H1 (cell line): ENCODE data around the gene DDN. TPM values are rescaled to one million over a fixed set of nuclear protein-coding genes. Genes with fewer than 3 reads are reported as not detected.

Experiments
- CBX8 ChIP-seq: fragments of 300-800, 300-1000 bp; sonication (generic); IDR thresholded peaks from 2 replicates; pipeline ENCODE4 v1.7.1; 2016; ENCODE audit warnings: low read depth, low read length, borderline replicate concordance
- CHD1 ChIP-seq: IDR thresholded peaks from 2 replicates; pipeline ENCODE4 v1.6.1; 2012; ENCODE audit warnings: low read depth, low read length, improper control_type of control experiment
- EP300 ChIP-seq, 2 experiments: IDR thresholded peaks; 1 replicate in 1 of 2; 2 replicates in 1 of 2; pipeline ENCODE4 v1.6.1; 2011 to 2012; ENCODE audit warnings: low read depth in 2 of 2, low read length in 2 of 2, mild to moderate bottlenecking in 2 of 2, borderline replicate concordance in 1 of 2, inconsistent platforms in 1 of 2, moderate library complexity in 1 of 2
- RXRA ChIP-seq: IDR thresholded peaks from 2 replicates; pipeline ENCODE4 v1.6.1; 2011; ENCODE audit warnings: low read depth, mild to moderate bottlenecking, low read length, moderate library complexity; ENCODE audit not compliant: insufficient read depth
- SIX5 ChIP-seq: IDR thresholded peaks from 2 replicates; pipeline ENCODE4 v1.6.1; 2011; ENCODE audit warnings: mild to moderate bottlenecking, low read depth, low read length
- SP1 ChIP-seq: IDR thresholded peaks from 2 replicates; pipeline ENCODE4 v1.6.1; 2011; ENCODE audit warnings: low read depth, low read length
- TBP ChIP-seq: IDR thresholded peaks from 2 replicates; pipeline ENCODE4 v1.6.1; 2011; ENCODE audit warnings: low read depth, low read length, improper control_type of control experiment
- polyA plus RNA-seq, 7 experiments: library from polyadenylated mRNA; depleted of rRNA in 3 of 7; stranded (reverse) in 5 of 7; unstranded in 2 of 7; fragments of >200 nt in 5 of 7; fragments of 200-250 nt in 2 of 7; gene quantifications; 1 replicate in 5 of 7; 2 replicates in 1 of 7; 4 replicates in 1 of 7; pipeline versions ENCODE4 v1.2.1 to v1.2.3, GENCODE V29; 2011 to 2013; ENCODE audit warnings: missing spikeins in 2 of 7, mixed read lengths in 2 of 7
- total RNA-seq: library from RNA; stranded (reverse); fragmentation: NEBNext Ultra II Directional; extraction: Animal tissue kit (Norgen Biotek cat#: 25700); gene quantifications from 2 replicates; pipeline ENCODE4 v1.2.1, GENCODE V29; 2021
- TF ChIP-seq, protein P1 (sequence below): fragments of 300-600 bp; sonication (generic); IDR thresholded peaks from 2 replicates; pipeline ENCODE4 v1.7.1; 2012; ENCODE audit warnings: low read length, moderate library complexity, mild to moderate bottlenecking, inconsistent platforms; ENCODE audit not compliant: insufficient replicate concordance
- TF ChIP-seq, protein P2 (sequence below): IDR thresholded peaks from 2 replicates; pipeline ENCODE4 v1.6.1; 2012; ENCODE audit warnings: inconsistent platforms

DDN gene
- total and polyA plus RNA-seq, 2 of the 8 experiments (the other 6 are each of a cell fraction or from before 2014, with no cell fraction given), result 0.14 to 0.30 TPM

DNA sequence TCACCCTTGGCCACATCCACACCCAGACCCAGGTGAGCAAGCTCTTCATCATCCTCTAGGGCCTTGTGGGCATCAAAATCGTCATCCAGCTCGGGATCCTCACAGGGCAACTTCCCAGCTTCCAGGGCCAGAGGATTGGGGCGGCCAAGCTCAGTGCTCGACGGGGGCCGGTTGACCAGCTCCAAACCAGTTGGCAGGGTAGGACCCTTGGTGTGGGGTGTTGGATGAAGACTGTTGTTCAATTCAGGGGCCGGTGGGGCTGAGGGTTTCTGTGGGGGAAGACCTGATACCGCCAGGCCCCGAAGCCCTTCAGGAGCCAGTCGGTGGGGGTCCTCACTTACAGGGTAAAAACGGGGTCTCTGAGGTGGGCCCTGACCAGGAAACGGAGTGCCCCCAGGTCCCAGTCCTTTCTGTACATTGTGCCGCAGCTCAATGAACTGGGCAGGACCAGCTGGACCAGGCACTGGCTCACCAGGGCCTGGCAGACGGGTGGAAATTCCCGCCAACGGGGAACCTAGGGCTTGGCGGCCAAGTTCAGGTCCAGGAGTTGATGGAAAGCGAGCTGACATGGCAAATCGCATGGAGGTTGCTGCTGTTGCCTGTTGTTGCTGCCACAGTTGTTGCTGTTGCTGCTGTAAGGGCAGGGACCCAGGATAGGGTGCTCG lies 39.2 kb upstream of the DDN start (continued):
- TF ChIP-seq, protein P1, sequence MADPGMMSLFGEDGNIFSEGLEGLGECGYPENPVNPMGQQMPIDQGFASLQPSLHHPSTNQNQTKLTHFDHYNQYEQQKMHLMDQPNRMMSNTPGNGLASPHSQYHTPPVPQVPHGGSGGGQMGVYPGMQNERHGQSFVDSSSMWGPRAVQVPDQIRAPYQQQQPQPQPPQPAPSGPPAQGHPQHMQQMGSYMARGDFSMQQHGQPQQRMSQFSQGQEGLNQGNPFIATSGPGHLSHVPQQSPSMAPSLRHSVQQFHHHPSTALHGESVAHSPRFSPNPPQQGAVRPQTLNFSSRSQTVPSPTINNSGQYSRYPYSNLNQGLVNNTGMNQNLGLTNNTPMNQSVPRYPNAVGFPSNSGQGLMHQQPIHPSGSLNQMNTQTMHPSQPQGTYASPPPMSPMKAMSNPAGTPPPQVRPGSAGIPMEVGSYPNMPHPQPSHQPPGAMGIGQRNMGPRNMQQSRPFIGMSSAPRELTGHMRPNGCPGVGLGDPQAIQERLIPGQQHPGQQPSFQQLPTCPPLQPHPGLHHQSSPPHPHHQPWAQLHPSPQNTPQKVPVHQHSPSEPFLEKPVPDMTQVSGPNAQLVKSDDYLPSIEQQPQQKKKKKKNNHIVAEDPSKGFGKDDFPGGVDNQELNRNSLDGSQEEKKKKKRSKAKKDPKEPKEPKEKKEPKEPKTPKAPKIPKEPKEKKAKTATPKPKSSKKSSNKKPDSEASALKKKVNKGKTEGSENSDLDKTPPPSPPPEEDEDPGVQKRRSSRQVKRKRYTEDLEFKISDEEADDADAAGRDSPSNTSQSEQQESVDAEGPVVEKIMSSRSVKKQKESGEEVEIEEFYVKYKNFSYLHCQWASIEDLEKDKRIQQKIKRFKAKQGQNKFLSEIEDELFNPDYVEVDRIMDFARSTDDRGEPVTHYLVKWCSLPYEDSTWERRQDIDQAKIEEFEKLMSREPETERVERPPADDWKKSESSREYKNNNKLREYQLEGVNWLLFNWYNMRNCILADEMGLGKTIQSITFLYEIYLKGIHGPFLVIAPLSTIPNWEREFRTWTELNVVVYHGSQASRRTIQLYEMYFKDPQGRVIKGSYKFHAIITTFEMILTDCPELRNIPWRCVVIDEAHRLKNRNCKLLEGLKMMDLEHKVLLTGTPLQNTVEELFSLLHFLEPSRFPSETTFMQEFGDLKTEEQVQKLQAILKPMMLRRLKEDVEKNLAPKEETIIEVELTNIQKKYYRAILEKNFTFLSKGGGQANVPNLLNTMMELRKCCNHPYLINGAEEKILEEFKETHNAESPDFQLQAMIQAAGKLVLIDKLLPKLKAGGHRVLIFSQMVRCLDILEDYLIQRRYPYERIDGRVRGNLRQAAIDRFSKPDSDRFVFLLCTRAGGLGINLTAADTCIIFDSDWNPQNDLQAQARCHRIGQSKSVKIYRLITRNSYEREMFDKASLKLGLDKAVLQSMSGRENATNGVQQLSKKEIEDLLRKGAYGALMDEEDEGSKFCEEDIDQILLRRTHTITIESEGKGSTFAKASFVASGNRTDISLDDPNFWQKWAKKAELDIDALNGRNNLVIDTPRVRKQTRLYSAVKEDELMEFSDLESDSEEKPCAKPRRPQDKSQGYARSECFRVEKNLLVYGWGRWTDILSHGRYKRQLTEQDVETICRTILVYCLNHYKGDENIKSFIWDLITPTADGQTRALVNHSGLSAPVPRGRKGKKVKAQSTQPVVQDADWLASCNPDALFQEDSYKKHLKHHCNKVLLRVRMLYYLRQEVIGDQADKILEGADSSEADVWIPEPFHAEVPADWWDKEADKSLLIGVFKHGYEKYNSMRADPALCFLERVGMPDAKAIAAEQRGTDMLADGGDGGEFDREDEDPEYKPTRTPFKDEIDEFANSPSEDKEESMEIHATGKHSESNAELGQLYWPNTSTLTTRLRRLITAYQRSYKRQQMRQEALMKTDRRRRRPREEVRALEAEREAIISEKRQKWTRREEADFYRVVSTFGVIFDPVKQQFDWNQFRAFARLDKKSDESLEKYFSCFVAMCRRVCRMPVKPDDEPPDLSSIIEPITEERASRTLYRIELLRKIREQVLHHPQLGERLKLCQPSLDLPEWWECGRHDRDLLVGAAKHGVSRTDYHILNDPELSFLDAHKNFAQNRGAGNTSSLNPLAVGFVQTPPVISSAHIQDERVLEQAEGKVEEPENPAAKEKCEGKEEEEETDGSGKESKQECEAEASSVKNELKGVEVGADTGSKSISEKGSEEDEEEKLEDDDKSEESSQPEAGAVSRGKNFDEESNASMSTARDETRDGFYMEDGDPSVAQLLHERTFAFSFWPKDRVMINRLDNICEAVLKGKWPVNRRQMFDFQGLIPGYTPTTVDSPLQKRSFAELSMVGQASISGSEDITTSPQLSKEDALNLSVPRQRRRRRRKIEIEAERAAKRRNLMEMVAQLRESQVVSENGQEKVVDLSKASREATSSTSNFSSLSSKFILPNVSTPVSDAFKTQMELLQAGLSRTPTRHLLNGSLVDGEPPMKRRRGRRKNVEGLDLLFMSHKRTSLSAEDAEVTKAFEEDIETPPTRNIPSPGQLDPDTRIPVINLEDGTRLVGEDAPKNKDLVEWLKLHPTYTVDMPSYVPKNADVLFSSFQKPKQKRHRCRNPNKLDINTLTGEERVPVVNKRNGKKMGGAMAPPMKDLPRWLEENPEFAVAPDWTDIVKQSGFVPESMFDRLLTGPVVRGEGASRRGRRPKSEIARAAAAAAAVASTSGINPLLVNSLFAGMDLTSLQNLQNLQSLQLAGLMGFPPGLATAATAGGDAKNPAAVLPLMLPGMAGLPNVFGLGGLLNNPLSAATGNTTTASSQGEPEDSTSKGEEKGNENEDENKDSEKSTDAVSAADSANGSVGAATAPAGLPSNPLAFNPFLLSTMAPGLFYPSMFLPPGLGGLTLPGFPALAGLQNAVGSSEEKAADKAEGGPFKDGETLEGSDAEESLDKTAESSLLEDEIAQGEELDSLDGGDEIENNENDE, result no peak
- TF ChIP-seq, protein P2, sequence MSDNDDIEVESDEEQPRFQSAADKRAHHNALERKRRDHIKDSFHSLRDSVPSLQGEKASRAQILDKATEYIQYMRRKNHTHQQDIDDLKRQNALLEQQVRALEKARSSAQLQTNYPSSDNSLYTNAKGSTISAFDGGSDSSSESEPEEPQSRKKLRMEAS, result no peak
- TF ChIP-seq SP1, result no peak
- no peak for TF ChIP-seq TBP
- no peak for TF ChIP-seq CBX8
- TF ChIP-seq SIX5, result no peak
- TF ChIP-seq CHD1, result no peak
- TF ChIP-seq EP300 (IDR thresholded peaks at IDR 0.05; ENCODE audit: borderline replicate concordance in 1 of 2, low read depth in 2 of 2, low read length in 2 of 2), result no peak
- TF ChIP-seq RXRA, result no peak
